H9 (cell line): Measurements from ENCODE around the gene ANXA3. TPM values are rescaled to one million over a fixed set of nuclear protein-coding genes. Genes with fewer than 3 reads are reported as not detected.

Experiments used
- DNase-seq: peaks from one replicate; pipeline ENCODE4 v3.0.0-alpha.2; 2017
- H2AFZ ChIP-seq: one replicate; pipeline ENCODE4 v1.6.1; 2013; ENCODE audit warnings: mild to moderate bottlenecking, low read length, control low read depth, moderate library complexity
- H2AK5ac ChIP-seq: 2 replicates; pipeline ENCODE4 v1.6.1; 2013; ENCODE audit warnings: low read length, control low read depth, mixed read lengths; ENCODE audit not compliant: insufficient read length
- H2BK120ac ChIP-seq: one replicate; pipeline ENCODE4 v1.6.1; 2013; ENCODE audit warnings: low read depth, mild to moderate bottlenecking, low read length, control low read depth, inconsistent platforms; ENCODE audit not compliant: poor library complexity, severe bottlenecking
- H2BK12ac ChIP-seq: 2 replicates; pipeline ENCODE4 v1.6.1; 2013; ENCODE audit warnings: low read length, control low read depth, mixed read lengths, low read depth; ENCODE audit not compliant: insufficient read length
- H2BK15ac ChIP-seq: 2 replicates; pipeline ENCODE4 v1.6.1; 2013; ENCODE audit warnings: low read depth, low read length, control low read depth
- H2BK20ac ChIP-seq: one replicate; pipeline ENCODE4 v1.6.1; 2013; ENCODE audit warnings: low read depth, mild to moderate bottlenecking, low read length, control low read depth, inconsistent platforms; ENCODE audit not compliant: poor library complexity, severe bottlenecking
- H2BK5ac ChIP-seq: 2 replicates; pipeline ENCODE4 v1.6.1; 2013; ENCODE audit warnings: low read length, control low read depth, mixed read lengths; ENCODE audit not compliant: insufficient read length
- H3K14ac ChIP-seq: 2 replicates; pipeline ENCODE4 v1.6.1; 2013; ENCODE audit warnings: low read length, control low read depth; ENCODE audit not compliant: insufficient read depth
- H3K18ac ChIP-seq: 2 replicates; pipeline ENCODE4 v1.6.1; 2013; ENCODE audit warnings: low read depth, mild to moderate bottlenecking, mixed read lengths, low read length, control low read depth; ENCODE audit not compliant: insufficient read length
- H3K23ac ChIP-seq: 2 replicates; pipeline ENCODE4 v1.6.1; 2013; ENCODE audit warnings: low read length, control low read depth, mixed read lengths, low read depth; ENCODE audit not compliant: insufficient read length
- H3K23me2 ChIP-seq: 2 replicates; pipeline ENCODE4 v1.6.1; 2013; ENCODE audit warnings: low read depth, mild to moderate bottlenecking, mixed read lengths, low read length, control low read depth; ENCODE audit not compliant: insufficient read length, poor library complexity, severe bottlenecking
- H3K27ac ChIP-seq: 2 replicates; pipeline ENCODE4 v1.5.1; 2013; ENCODE audit warnings: low read length, control low read depth, mixed read lengths, low read depth; ENCODE audit not compliant: insufficient read length
- H3K27me3 ChIP-seq: 2 replicates; pipeline ENCODE4 v1.6.1; 2013; ENCODE audit warnings: low read length, control low read depth, inconsistent platforms; ENCODE audit not compliant: insufficient read depth
- H3K4ac ChIP-seq: 2 replicates; pipeline ENCODE4 v1.6.1; 2013; ENCODE audit warnings: low read depth, mild to moderate bottlenecking, control low read depth, inconsistent platforms, low read length, moderate library complexity
- H3K4me1 ChIP-seq: 2 replicates; pipeline ENCODE4 v1.6.1; 2013; ENCODE audit warnings: low read length, control low read depth, inconsistent platforms; ENCODE audit not compliant: insufficient read depth
- H3K4me2 ChIP-seq: 2 replicates; pipeline ENCODE4 v1.6.1; 2013; ENCODE audit warnings: low read length, control low read depth, mixed read lengths; ENCODE audit not compliant: insufficient read length, insufficient read depth
- H3K56ac ChIP-seq: 2 replicates; pipeline ENCODE4 v1.6.1; 2013; ENCODE audit warnings: low read depth, mild to moderate bottlenecking, mixed read lengths, low read length, control low read depth; ENCODE audit not compliant: insufficient read length
- H3K79me1 ChIP-seq: 2 replicates; pipeline ENCODE4 v1.6.1; 2013; ENCODE audit warnings: low read depth, mild to moderate bottlenecking, moderate library complexity, low read length, control low read depth, inconsistent platforms; ENCODE audit not compliant: insufficient read depth, poor library complexity, severe bottlenecking
- H3K79me2 ChIP-seq: 2 replicates; pipeline ENCODE4 v1.6.1; 2013; ENCODE audit warnings: low read length, control low read depth, inconsistent platforms; ENCODE audit not compliant: insufficient read depth
- H3K9ac ChIP-seq: 2 replicates; pipeline ENCODE4 v1.6.1; 2013; ENCODE audit warnings: low read length, control low read depth, mixed read lengths; ENCODE audit not compliant: insufficient read length; ENCODE audit errors: extremely low read depth
- H3K9me3 ChIP-seq: one replicate; pipeline ENCODE4 v1.6.1; 2013; ENCODE audit warnings: low read depth, low read length, inconsistent platforms; ENCODE audit not compliant: control insufficient read depth
- H3T11ph ChIP-seq: one replicate; pipeline ENCODE4 v1.6.1; 2013; ENCODE audit warnings: mild to moderate bottlenecking, low read length, control low read depth, inconsistent platforms
- H4K20me1 ChIP-seq: one replicate; pipeline ENCODE4 v1.6.1; 2013; ENCODE audit not compliant: control insufficient read depth, insufficient read length, insufficient read depth
- H4K5ac ChIP-seq: 2 replicates; pipeline ENCODE4 v1.6.1; 2013; ENCODE audit warnings: low read depth, mild to moderate bottlenecking, mixed read lengths, low read length, control low read depth; ENCODE audit not compliant: insufficient read length
- H4K8ac ChIP-seq: replicated peaks from 2 replicates; pipeline ENCODE4 v1.6.1; 2013; ENCODE audit warnings: low read length, control low read depth, mixed read lengths, low read depth; ENCODE audit not compliant: insufficient read length
- H4K91ac ChIP-seq: 2 replicates; pipeline ENCODE4 v1.6.1; 2013; ENCODE audit warnings: low read depth, mild to moderate bottlenecking, moderate library complexity, mixed read lengths, low read length, control low read depth; ENCODE audit not compliant: insufficient read length
- H3K27ac Mint-ChIP-seq, 3 experiments: 2 replicates in 2 of 3; 3 replicates in 1 of 3; pipeline ENCODE4 v1.8.0; 2020 to 2021; ENCODE audit warnings: mixed read lengths in 3 of 3, mild to moderate bottlenecking in 1 of 3, moderate library complexity in 1 of 3
- H3K27me3 Mint-ChIP-seq: 2 replicates; pipeline ENCODE4 v1.8.0; 2021; ENCODE audit warnings: low read depth, mild to moderate bottlenecking, moderate library complexity, mixed read lengths
- H3K36me3 Mint-ChIP-seq, 3 experiments: 2 replicates in 2 of 3; 3 replicates in 1 of 3; pipeline ENCODE4 v1.8.0; 2020 to 2021; ENCODE audit warnings: low read depth in 3 of 3, mixed read lengths in 3 of 3; ENCODE audit not compliant: insufficient read depth in 1 of 3
- H3K4me1 Mint-ChIP-seq, 2 experiments: 2 replicates each; pipeline ENCODE4 v1.8.0; 2020; ENCODE audit warnings: mixed read lengths in 2 of 2
- H3K4me3 Mint-ChIP-seq, 2 experiments: 2 replicates in 1 of 2; 3 replicates in 1 of 2; pipeline ENCODE4 v1.8.0; 2020 to 2021; ENCODE audit warnings: mild to moderate bottlenecking in 2 of 2, mixed read lengths in 2 of 2, moderate library complexity in 1 of 2
- H3K9me3 Mint-ChIP-seq, 2 experiments: 2 replicates in 1 of 2; 3 replicates in 1 of 2; pipeline ENCODE4 v1.8.0; 2020; ENCODE audit warnings: mild to moderate bottlenecking in 2 of 2, mixed read lengths in 2 of 2, moderate library complexity in 1 of 2
- CTCF ChIP-seq: fragments of 200-600 bp; sonication (generic); conservative IDR thresholded peaks from 3 replicates; pipeline ENCODE4 v1.8.0; 2021; ENCODE audit warnings: antibody characterized with exemption, mild to moderate bottlenecking
- WGBS: extraction: QIAGEN DNeasy Blood & Tissue Kit; methylation state at CpG from one replicate; pipeline ENCODE4 v1.1.7; 2013; ENCODE audit warnings: missing lambda C conversion rate, low lambda C conversion rate, mixed read lengths; ENCODE audit not compliant: insufficient read length; ENCODE audit errors: extremely low coverage; 5-methylcytosine and 5-hydroxymethylcytosine counted together
- total RNA-seq: library from RNA; stranded (reverse); gene quantifications from 2 replicates; pipeline ENCODE4 v1.2.1, GENCODE V29; 2021

ANXA3 gene
- total RNA-seq, 1 experiment from 2014 or later: 20.6 TPM

GRCh38 chr4:78529569-78530209 lies 21.9 kb upstream of the ANXA3 start:
- Histone ChIP-seq H2BK20ac (no peak overlapping the region), H2AFZ (no peak overlapping the region), H3K23ac (no peak overlapping the region), H3K56ac (no peak overlapping the region), H3K4me2 (no peak overlapping the region), H3K9ac (no peak overlapping the region), H4K8ac (no peak overlapping the region), H3K9me3 (no peaks in the 10 kb centered on the region), H3K14ac (no peak overlapping the region), H2BK12ac (no peak overlapping the region), H2BK120ac (no peak overlapping the region), H4K20me1 (no peaks in the 10 kb centered on the region), H3K4ac (no peak overlapping the region), H4K5ac (no peak overlapping the region), H3K27me3 (no peaks in the 10 kb centered on the region), H2AK5ac (no peak overlapping the region), H3K79me2 (no peaks in the 10 kb centered on the region), H2BK5ac (no peak overlapping the region), H3K27ac (no peak overlapping the region), H2BK15ac (no peak overlapping the region), H3K79me1 (no peaks in the 10 kb centered on the region), H3T11ph (no peak overlapping the region), H3K23me2 (no peaks in the 10 kb centered on the region), H3K18ac (no peak overlapping the region), H4K91ac (no peak overlapping the region), H3K4me1 (no peaks in the 10 kb centered on the region)
- no CpG with 5 or more reads among the region's 2 CpGs for WGBS
- H3K4me1 Mint-ChIP-seq: peaks cover 5 to 8% of the 10 kb centered on the region in 2 experiments
- DNase-seq: no peak
- no peak for TF ChIP-seq CTCF
- no peak overlapping the region for H3K27ac Mint-ChIP-seq
- no peaks in the 10 kb centered on the region for H3K9me3 Mint-ChIP-seq
- peaks cover 4 to 18% (median 10%) of the 10 kb centered on the region in 3 experiments; a peak in 6 of 7 replicates for H3K36me3 Mint-ChIP-seq
- no peak overlapping the region for H3K4me3 Mint-ChIP-seq
- H3K27me3 Mint-ChIP-seq: no peaks in the 10 kb centered on the region
